ENCODE results near the gene TRPV5. TPM values are rescaled to one million over a fixed set of nuclear protein-coding genes. Genes with fewer than 3 reads are reported as not detected.

Gene TRPV5
- total and polyA plus RNA-seq, 2 of the 8 experiments (the other 6 are each of a cell fraction or from before 2014, with no cell fraction given), result 0.03 TPM; not detected in 1

- no peaks in the 10 kb centered on the region for H3K9me3 ChIP-seq (ENCODE audit: insufficient read depth in 2 of 2, low read depth in 1 of 2, low read length in 1 of 2)
- no peak overlapping the region for H4K91ac ChIP-seq (replicated peaks; ENCODE audit: insufficient read length, low read length)
- WGBS, 2 experiments (ENCODE audit: extremely low coverage in 1 of 2, insufficient coverage in 1 of 2, insufficient read length in 1 of 2, insufficient replicate concordance in 2 of 2, low coverage in 1 of 2, low lambda C conversion rate in 2 of 2, missing lambda C conversion rate in 1 of 2), result 81% methylated on average over 8 of the region's 8 CpGs; no CpG with 5 or more reads in 1 of the 2 experiments
- H2BK120ac ChIP-seq (replicated peaks; ENCODE audit: low read depth, low read length), result no peak overlapping the region
- ChIA-PET CTCF (ENCODE audit: partially characterized antibody) (interaction anchor here (0.7 to 13.9 kb wide), 9 partner anchors 11 to 1943 kb away, joined by 3 to 332 read pairs (median 3); partner anchors contain the start of gene EPHB6), POLR2A (ENCODE audit: partially characterized antibody) (no interaction called here)
- no peak overlapping the region for H3K18ac ChIP-seq (ENCODE audit: extremely low read depth, low read length)
- no peaks in the 10 kb centered on the region for H4K20me1 ChIP-seq (replicated peaks in 1 of 2; ENCODE audit: control insufficient read depth in 1 of 2, insufficient read depth in 2 of 2, low read length in 2 of 2)
- DNase-seq (ENCODE audit: low read depth in 1 of 2, low spot score in 2 of 2) (peak in 1 of 2 experiments; percentile 14), FAIRE-seq (no peak)
- no peak overlapping the region for H3K14ac ChIP-seq (ENCODE audit: insufficient read length)
- no peaks in the 10 kb centered on the region for H3K79me2 ChIP-seq (ENCODE audit: control insufficient read depth in 1 of 2, insufficient read depth in 2 of 2, low read length in 2 of 2)
- no peak overlapping the region for H2AK5ac ChIP-seq (ENCODE audit: low read depth, low read length)
- H3K9ac ChIP-seq (replicated peaks in 1 of 4; ENCODE audit: extremely low read depth in 1 of 4, low read depth in 3 of 4, low read length in 3 of 4), result no peak overlapping the region
- no peak overlapping the region for H3K4me2 ChIP-seq (ENCODE audit: insufficient read depth in 1 of 2, low read depth in 2 of 2, low read length in 2 of 2)
- H3K56ac ChIP-seq (replicated peaks; ENCODE audit: insufficient read length, low read depth, low read length), result no peak overlapping the region
- H3K4ac ChIP-seq (replicated peaks; ENCODE audit: insufficient read length, low read depth, low read length), result no peak overlapping the region
- H2AFZ ChIP-seq (ENCODE audit: low read length), result no peak overlapping the region
- no peak overlapping the region for H4K8ac ChIP-seq (ENCODE audit: extremely low read depth, insufficient read depth, low read length)
- no peaks in the 10 kb centered on the region; the same call in 1 of the 2 replicates for H3K79me1 ChIP-seq (ENCODE audit: low read depth, low read length)
- no peak overlapping the region for H3K23ac ChIP-seq (ENCODE audit: insufficient read length)
- no peaks in the 10 kb centered on the region; a peak in 1 of 7 replicates for H3K27me3 ChIP-seq (replicated peaks in 1 of 4; ENCODE audit: control insufficient read depth in 3 of 4, extremely low read depth in 1 of 4, insufficient read depth in 3 of 4, low read length in 3 of 4)
- no peaks in the 10 kb centered on the region; the same call in 1 of the 2 replicates for H3K23me2 ChIP-seq (ENCODE audit: low read depth, low read length)
- no peak overlapping the region for H2BK5ac ChIP-seq (ENCODE audit: low read depth, low read length)
- no peaks in the 10 kb centered on the region for H3K36me3 ChIP-seq (ENCODE audit: control insufficient read depth in 2 of 4, insufficient read depth in 4 of 4, low read length in 3 of 4)
- no peak overlapping the region for H2BK15ac ChIP-seq (ENCODE audit: low read length)
- no peak overlapping the region for H3K27ac ChIP-seq (ENCODE audit: low read depth, low read length)
- H4K5ac ChIP-seq (ENCODE audit: insufficient read length, low read depth, low read length), result no peak overlapping the region
- no peak overlapping the region for H2BK20ac ChIP-seq (ENCODE audit: low read length)
- TF ChIP-seq RFX5 (IDR thresholded peaks at IDR 0.05; ENCODE audit: borderline replicate concordance, low read depth, low read length) (no peak), GABPA (IDR thresholded peaks at IDR 0.05; ENCODE audit: borderline replicate concordance, insufficient read depth, low read length) (no peak)
- no peak overlapping the region for H2BK12ac ChIP-seq (ENCODE audit: low read depth, low read length)
- H3K4me3 ChIP-seq (ENCODE audit: extremely low read depth in 1 of 4, insufficient read depth in 2 of 4, low read depth in 3 of 4, low read length in 4 of 4), result no peak overlapping the region
- peaks cover 0 to 5% (median 3%) of the 10 kb centered on the region in 4 experiments; a peak in 4 of 7 replicates for H3K4me1 ChIP-seq (replicated peaks in 1 of 4; ENCODE audit: control insufficient read depth in 3 of 4, insufficient read depth in 4 of 4, low read length in 3 of 4)
Measured at GRCh38 chr7:142870147-142870559, 63.4 kb downstream of the TRPV5 start.

Measured in H1 (cell line).